WI38 (cell line): Measurements from ENCODE around the gene PRPF40B.
A peak's percentile ranks its signal among the peaks of the same experiment; 100 is the strongest.

ENCODE experiments used
- H3K4me3 ChIP-seq: 2 replicates; pipeline ENCODE4 v1.5.1; 2011; ENCODE audit warnings: low read depth, mild to moderate bottlenecking, control low read depth, low read length
- TF ChIP-seq, protein P1 (sequence below): IDR thresholded peaks from 2 replicates; pipeline ENCODE4 v1.5.1; 2012; ENCODE audit warnings: low read depth, mild to moderate bottlenecking, control low read depth, low read length

PRPF40B gene

DNA sequence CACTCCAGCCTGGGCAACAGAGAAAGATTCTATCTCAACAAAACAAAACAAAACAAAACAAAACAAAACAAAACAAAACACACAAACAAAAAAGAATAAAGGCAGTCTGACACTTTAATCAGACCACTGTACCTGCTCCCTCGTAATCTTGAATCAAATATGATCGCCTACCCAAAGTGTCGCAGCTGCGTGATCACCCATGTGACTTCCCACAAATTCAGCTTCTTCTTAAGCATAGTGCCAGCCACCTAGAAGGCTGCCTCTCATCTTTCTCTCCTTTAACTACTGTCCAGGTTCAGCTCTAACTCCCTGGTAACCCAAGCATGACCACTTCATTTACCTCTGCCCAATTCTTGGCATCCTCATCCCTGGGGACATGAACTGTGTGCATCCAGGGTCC is 46.4 kb downstream of the PRPF40B start:
- no peak overlapping the region for H3K4me3 ChIP-seq
- TF ChIP-seq, protein P1, sequence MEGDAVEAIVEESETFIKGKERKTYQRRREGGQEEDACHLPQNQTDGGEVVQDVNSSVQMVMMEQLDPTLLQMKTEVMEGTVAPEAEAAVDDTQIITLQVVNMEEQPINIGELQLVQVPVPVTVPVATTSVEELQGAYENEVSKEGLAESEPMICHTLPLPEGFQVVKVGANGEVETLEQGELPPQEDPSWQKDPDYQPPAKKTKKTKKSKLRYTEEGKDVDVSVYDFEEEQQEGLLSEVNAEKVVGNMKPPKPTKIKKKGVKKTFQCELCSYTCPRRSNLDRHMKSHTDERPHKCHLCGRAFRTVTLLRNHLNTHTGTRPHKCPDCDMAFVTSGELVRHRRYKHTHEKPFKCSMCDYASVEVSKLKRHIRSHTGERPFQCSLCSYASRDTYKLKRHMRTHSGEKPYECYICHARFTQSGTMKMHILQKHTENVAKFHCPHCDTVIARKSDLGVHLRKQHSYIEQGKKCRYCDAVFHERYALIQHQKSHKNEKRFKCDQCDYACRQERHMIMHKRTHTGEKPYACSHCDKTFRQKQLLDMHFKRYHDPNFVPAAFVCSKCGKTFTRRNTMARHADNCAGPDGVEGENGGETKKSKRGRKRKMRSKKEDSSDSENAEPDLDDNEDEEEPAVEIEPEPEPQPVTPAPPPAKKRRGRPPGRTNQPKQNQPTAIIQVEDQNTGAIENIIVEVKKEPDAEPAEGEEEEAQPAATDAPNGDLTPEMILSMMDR: no peak

GRCh38 chr12:49671031-49671765 is 47.8 kb downstream of the PRPF40B start:
- TF ChIP-seq, protein P1: no peak
- no peak overlapping the region for H3K4me3 ChIP-seq

DNA sequence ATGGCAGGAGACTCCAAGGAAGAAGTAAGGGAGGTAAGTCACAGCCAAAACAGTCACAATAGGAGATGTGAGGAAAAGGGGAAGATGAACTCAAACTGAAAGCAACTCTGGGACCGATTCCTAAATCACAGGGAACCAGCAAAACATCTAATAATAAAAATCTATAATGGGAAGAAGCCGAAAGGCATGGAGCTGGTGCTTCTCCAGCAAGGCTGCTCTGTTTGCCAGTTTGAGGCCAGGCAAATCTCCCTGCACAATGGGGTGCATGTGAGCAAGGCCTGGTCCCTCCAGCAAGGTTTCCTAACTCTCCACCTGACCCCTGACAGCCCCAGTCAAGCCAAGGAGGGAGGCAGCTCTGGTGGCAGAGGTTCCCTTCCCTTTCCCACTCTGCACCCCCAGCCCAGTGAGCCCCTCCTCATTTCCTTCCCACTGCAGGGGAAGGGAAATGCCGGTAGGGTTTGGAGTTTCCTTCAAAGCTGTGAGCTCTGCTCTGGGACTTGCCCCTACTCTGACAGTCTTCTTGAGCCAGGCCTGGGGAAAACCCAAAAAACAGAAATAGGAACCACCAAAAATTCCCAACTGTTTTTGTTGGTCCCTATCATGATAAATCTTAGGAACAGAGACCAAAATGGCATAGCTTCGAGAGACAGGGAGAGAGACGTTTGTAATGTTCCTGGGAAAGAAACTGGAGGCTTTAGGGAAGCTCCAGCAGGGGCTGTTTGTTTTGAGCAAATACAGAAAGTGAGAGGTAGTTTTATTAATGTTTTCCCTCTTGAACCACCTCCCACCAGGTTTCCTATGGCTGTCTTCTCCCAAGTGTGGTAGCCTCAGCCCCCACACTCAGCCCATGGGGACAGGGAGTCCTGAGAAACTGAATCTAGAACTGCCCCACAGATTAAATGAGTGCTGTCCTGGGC is 49.2 kb downstream of the PRPF40B start:
- TF ChIP-seq, protein P1: no peak
- no peak overlapping the region for H3K4me3 ChIP-seq

DNA sequence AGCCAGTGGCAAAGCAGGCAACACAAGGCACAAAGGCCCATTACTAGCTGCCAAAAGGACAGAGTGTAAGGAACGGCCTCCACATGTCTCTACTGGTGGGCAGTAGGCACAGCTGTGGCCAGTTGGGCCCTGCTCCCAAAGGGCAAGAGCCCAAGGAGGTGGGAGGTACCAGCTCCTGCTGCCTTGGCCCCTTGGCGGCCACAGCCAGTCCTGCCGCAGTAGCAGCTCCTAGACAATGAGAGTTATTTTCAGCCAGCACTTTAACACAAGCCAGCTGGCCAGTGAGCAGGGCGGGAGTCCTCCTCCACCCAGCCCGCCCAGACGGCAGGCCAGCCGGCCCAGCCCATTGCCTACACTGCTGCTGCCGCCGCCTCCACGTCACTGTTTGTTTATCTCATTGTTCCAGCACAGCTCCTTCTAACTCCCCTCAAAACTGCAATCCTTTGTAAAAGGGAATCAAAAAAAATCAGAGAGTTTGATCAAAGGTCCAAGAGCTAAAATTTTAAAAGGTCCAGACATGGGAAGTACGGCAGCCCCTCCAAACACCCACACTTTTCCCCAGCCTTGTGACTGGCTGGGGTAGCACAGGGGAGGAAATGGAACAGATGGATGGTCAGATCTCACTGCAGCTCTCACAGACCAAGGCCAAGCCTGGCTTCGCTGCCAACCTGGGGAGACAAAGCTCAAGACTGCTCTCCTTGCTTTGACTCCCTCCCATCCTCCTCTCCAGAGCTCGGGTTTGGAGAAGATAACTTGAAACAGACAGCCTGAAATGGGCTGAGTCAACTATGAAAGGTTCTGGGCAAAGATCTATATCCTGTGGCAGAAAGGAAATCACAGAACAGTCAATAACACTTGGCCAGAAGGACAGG is 50.3 kb downstream of the PRPF40B start:
- peak overlapping the region; percentile 27 for H3K4me3 ChIP-seq
- TF ChIP-seq, protein P1: peak; percentile 28; the same call in 1 of the 2 replicates

- TF ChIP-seq, protein P1: no peak
- no peak overlapping the region for H3K4me3 ChIP-seq
Measured at GRCh38 chr12:49674318-49674981, 51.1 kb downstream of the PRPF40B start.

GRCh38 chr12:49675137-49675536 is 51.8 kb downstream of the PRPF40B start:
- TF ChIP-seq, protein P1: no peak
- H3K4me3 ChIP-seq: no peak overlapping the region
